HG03175 (cell line): ENCODE results near the gene CREB3.

Experiments used
- ATAC-seq: cut with Tn5 transposase; IDR thresholded peaks from one replicate; pipeline ENCODE4 v1.9.1; 2021; ENCODE audit warnings: mild to moderate bottlenecking, moderate library complexity; ENCODE audit not compliant: unreplicated experiment

The CREB3 gene

GRCh38 chr9:35700942-35701341, 31.5 kb upstream of the CREB3 start:
- ATAC-seq = no peak

GRCh38 chr9:35702696-35703095, 29.8 kb upstream of the CREB3 start:
- no peak for ATAC-seq

- no peak for ATAC-seq
Observed at GRCh38 chr9:35703906-35704672, 28.4 kb upstream of the CREB3 start.

GRCh38 chr9:35705372-35705771, 27.1 kb upstream of the CREB3 start:
- ATAC-seq = no peak

GRCh38 chr9:35705836-35706430, 26.5 kb upstream of the CREB3 start:
- no peak for ATAC-seq

- ATAC-seq = no peak
Observed at GRCh38 chr9:35706951-35707350, 25.5 kb upstream of the CREB3 start.

- ATAC-seq = no peak
Observed at GRCh38 chr9:35708146-35708545, 24.3 kb upstream of the CREB3 start.

- ATAC-seq = no peak
Observed at GRCh38 chr9:35710818-35711500, 21.5 kb upstream of the CREB3 start.

GRCh38 chr9:35711501-35712428, 20.7 kb upstream of the CREB3 start:
- no peak for ATAC-seq

- no peak for ATAC-seq
Observed at GRCh38 chr9:35712762-35713400, 19.6 kb upstream of the CREB3 start.

- no peak for ATAC-seq
Observed at GRCh38 chr9:35713578-35713977, 18.9 kb upstream of the CREB3 start.

GRCh38 chr9:35714123-35714522, 18.3 kb upstream of the CREB3 start:
- ATAC-seq = no peak

GRCh38 chr9:35714579-35715252, 17.8 kb upstream of the CREB3 start:
- ATAC-seq = no peak

GRCh38 chr9:35716230-35716629, 16.2 kb upstream of the CREB3 start:
- ATAC-seq = no peak

GRCh38 chr9:35717132-35717870, 15.2 kb upstream of the CREB3 start:
- ATAC-seq = no peak

- no peak for ATAC-seq
Observed at GRCh38 chr9:35718721-35719511, 13.6 kb upstream of the CREB3 start.

GRCh38 chr9:35719546-35719945, 12.9 kb upstream of the CREB3 start:
- no peak for ATAC-seq

GRCh38 chr9:35723426-35723825, 9.0 kb upstream of the CREB3 start:
- no peak for ATAC-seq

GRCh38 chr9:35723908-35724307, 8.6 kb upstream of the CREB3 start:
- no peak for ATAC-seq
